Neural cell (in vitro differentiated cells): Measurements from ENCODE around the gene GPSM1. TPM values are rescaled to one million over a fixed set of nuclear protein-coding genes. Genes with fewer than 3 reads are reported as not detected.

Source experiments
- H2AFZ ChIP-seq: fragments of 200-600, 300-800 bp; sonication (generic), shearing (Covaris generic); 2 replicates; pipeline ENCODE4 v1.6.0; 2014; ENCODE audit warnings: low read depth, mild to moderate bottlenecking, antibody characterized with exemption, low read length, moderate library complexity
- H3F3A ChIP-seq: fragments of 200-600 bp; shearing (Covaris generic); 2 replicates; pipeline ENCODE4 v1.6.1; 2016; ENCODE audit warnings: mild to moderate bottlenecking, moderate library complexity, mixed read lengths, antibody characterized with exemption, low read length; ENCODE audit not compliant: insufficient read depth, poor library complexity, severe bottlenecking
- H3K27ac ChIP-seq: fragments of 200-600, 300-800 bp; sonication (generic), shearing (Covaris generic); 2 replicates; pipeline ENCODE4 v1.5.1; 2014; ENCODE audit warnings: mild to moderate bottlenecking, low read length, moderate library complexity
- H3K27me3 ChIP-seq: fragments of 300-800, 200-600 bp; sonication (generic), shearing (Covaris generic); 2 replicates; pipeline ENCODE4 v1.6.0; 2014; ENCODE audit warnings: mild to moderate bottlenecking, low read depth, low read length, moderate library complexity; ENCODE audit not compliant: insufficient read depth
- H3K36me3 ChIP-seq: fragments of 300-800, 200-600 bp; sonication (generic), shearing (Covaris generic); 2 replicates; pipeline ENCODE4 v1.5.1; 2014; ENCODE audit warnings: mild to moderate bottlenecking, antibody characterized with exemption, low read length, moderate library complexity; ENCODE audit not compliant: insufficient read depth
- H3K4me2 ChIP-seq: fragments of 300-800, 200-600 bp; sonication (generic), shearing (Covaris generic); 2 replicates; pipeline ENCODE4 v1.6.0; 2014; ENCODE audit warnings: mild to moderate bottlenecking, low read length
- H3K4me3 ChIP-seq: fragments of 300-800, 200-600 bp; sonication (generic), shearing (Covaris generic); 2 replicates; pipeline ENCODE4 v1.5.1; 2014; ENCODE audit warnings: mild to moderate bottlenecking, low read length, moderate library complexity
- H3K79me2 ChIP-seq: fragments of 200-600 bp; shearing (Covaris generic); replicated peaks from 2 replicates; pipeline ENCODE4 v1.6.0; 2014; ENCODE audit warnings: mild to moderate bottlenecking, low read length, moderate library complexity; ENCODE audit not compliant: insufficient read depth
- H3K9ac ChIP-seq: fragments of 300-800, 200-600 bp; sonication (generic), shearing (Covaris generic); 2 replicates; pipeline ENCODE4 v1.6.1; 2016; ENCODE audit warnings: mild to moderate bottlenecking, low read length, mixed read lengths
- H3K9me2 ChIP-seq: fragments of 200-600 bp; shearing (Covaris generic); 2 replicates; pipeline ENCODE4 v1.6.1; 2016; ENCODE audit warnings: mild to moderate bottlenecking, low read length, mixed read lengths; ENCODE audit not compliant: insufficient read depth
- H3K9me3 ChIP-seq: fragments of 200-600, 300-800 bp; sonication (generic), shearing (Covaris generic); 2 replicates; pipeline ENCODE4 v1.6.1; 2016; ENCODE audit warnings: mild to moderate bottlenecking, mixed run types, low read length, moderate library complexity, mixed read lengths
- H4K20me1 ChIP-seq: fragments of 200-600 bp; shearing (Covaris generic); 2 replicates; pipeline ENCODE4 v1.6.1; 2016; ENCODE audit warnings: mild to moderate bottlenecking, mixed run types; ENCODE audit not compliant: insufficient read depth
- CTCF ChIP-seq: fragments of 450-650 bp; IDR thresholded peaks from 2 replicates; pipeline ENCODE4 v1.5.1; 2014; ENCODE audit warnings: antibody characterized with exemption, mild to moderate bottlenecking, moderate library complexity; ENCODE audit not compliant: poor library complexity, severe bottlenecking
- EP300 ChIP-seq: fragments of 450-650 bp; conservative IDR thresholded peaks from 2 replicates; pipeline ENCODE4 v1.6.1; 2014; ENCODE audit warnings: antibody characterized with exemption, mild to moderate bottlenecking, moderate library complexity; ENCODE audit not compliant: poor library complexity, severe bottlenecking
- EZH2 ChIP-seq: fragments of 200-600, 300-800 bp; shearing (Covaris generic), sonication (generic); IDR thresholded peaks from 2 replicates; pipeline ENCODE4 v1.6.1; 2014; ENCODE audit warnings: antibody characterized with exemption, low read length, borderline replicate concordance, mild to moderate bottlenecking; ENCODE audit not compliant: insufficient read depth, poor library complexity, severe bottlenecking
- MXI1 ChIP-seq: fragments of 450-650 bp; conservative IDR thresholded peaks from 2 replicates; pipeline ENCODE4 v1.6.1; 2014; ENCODE audit warnings: antibody characterized with exemption, mild to moderate bottlenecking; ENCODE audit not compliant: poor library complexity, severe bottlenecking
- POLR2AphosphoS5 ChIP-seq: IDR thresholded peaks from 2 replicates; pipeline ENCODE4 v1.6.1; 2012
- RAD21 ChIP-seq: fragments of 450-650 bp; conservative IDR thresholded peaks from 2 replicates; pipeline ENCODE4 v1.6.1; 2014; ENCODE audit warnings: antibody characterized with exemption, mild to moderate bottlenecking, moderate library complexity
- REST ChIP-seq: IDR thresholded peaks from 2 replicates; pipeline ENCODE4 v1.6.1; 2012; ENCODE audit warnings: borderline replicate concordance
- SMC3 ChIP-seq: fragments of 450-650 bp; conservative IDR thresholded peaks from 2 replicates; pipeline ENCODE4 v1.6.1; 2014; ENCODE audit warnings: antibody characterized with exemption, mild to moderate bottlenecking, moderate library complexity; ENCODE audit not compliant: poor library complexity
- TAF1 ChIP-seq: IDR thresholded peaks from 2 replicates; pipeline ENCODE4 v1.6.1; 2012; ENCODE audit warnings: low read depth
- polyA plus RNA-seq: library from polyadenylated mRNA; depleted of rRNA; stranded (reverse); fragments of >200 nt; gene quantifications from 2 replicates; pipeline ENCODE4 v1.2.3, GENCODE V29; 2014

GPSM1 gene
- polyA plus RNA-seq, 1 donor from 2014 or later, result 117 TPM

- H2AFZ ChIP-seq, result no peak overlapping the region
- H3K4me2 ChIP-seq, result no peak overlapping the region
- no peaks in the 10 kb centered on the region for H3K9me3 ChIP-seq
- H3K36me3 ChIP-seq, result no peaks in the 10 kb centered on the region
- H3K4me3 ChIP-seq, result no peak overlapping the region
- no peak overlapping the region for H3K9ac ChIP-seq
- H3K27me3 ChIP-seq, result no peaks in the 10 kb centered on the region
- no peaks in the 10 kb centered on the region for H3K9me2 ChIP-seq
- no peak for TF ChIP-seq EZH2
- no peak for TF ChIP-seq REST
- no peak for TF ChIP-seq POLR2AphosphoS5
- no peak for TF ChIP-seq EP300
- no peak for TF ChIP-seq TAF1
- H3F3A ChIP-seq, result no peaks in the 10 kb centered on the region
- H4K20me1 ChIP-seq, result no peaks in the 10 kb centered on the region
- H3K27ac ChIP-seq, result no peak overlapping the region
- H3K79me2 ChIP-seq, result no peaks in the 10 kb centered on the region
These were observed 25.7 kb downstream of the GPSM1 start for GRCh38 chr9:136353088-136353487.

GRCh38 chr9:136353757-136354488 is 26.6 kb downstream of the GPSM1 start:
- H3K9me3 ChIP-seq, result no peaks in the 10 kb centered on the region
- no peak overlapping the region for H3K4me2 ChIP-seq
- no peaks in the 10 kb centered on the region for H3F3A ChIP-seq
- H2AFZ ChIP-seq, result no peak overlapping the region
- no peak overlapping the region for H3K4me3 ChIP-seq
- no peak overlapping the region for H3K9ac ChIP-seq
- H3K9me2 ChIP-seq, result no peaks in the 10 kb centered on the region
- TF ChIP-seq REST (no peak), SMC3 (no peak), RAD21 (no peak), EZH2 (no peak), MXI1 (no peak), TAF1 (no peak), EP300 (no peak), CTCF (no peak), POLR2AphosphoS5 (no peak)
- H3K27me3 ChIP-seq, result no peaks in the 10 kb centered on the region
- no peaks in the 10 kb centered on the region for H3K79me2 ChIP-seq
- H3K27ac ChIP-seq, result no peak overlapping the region
- H4K20me1 ChIP-seq, result no peaks in the 10 kb centered on the region
- no peaks in the 10 kb centered on the region for H3K36me3 ChIP-seq
